Myocyte (in vitro differentiated cells): Measurements from ENCODE around the gene ACTN1. TPM values are rescaled to one million over a fixed set of nuclear protein-coding genes. Genes with fewer than 3 reads are reported as not detected.
"Not testable (repeated sequence)": the region's sequence is repeated elsewhere in the genome, so short reads cannot be mapped to it uniquely, and the experiment has no call there.

Experiments used
- DNase-seq: peaks from one replicate; pipeline ENCODE4 v3.0.0-alpha.2; 2012; ENCODE audit warnings: low read depth
- total RNA-seq: library from RNA; depleted of rRNA; stranded (reverse); fragments of >200 nt; gene quantifications from 2 replicates; pipeline ENCODE4 v1.2.3, GENCODE V29; 2014

Gene ACTN1
- total RNA-seq, 1 donor from 2014 or later: 188 TPM

- no peak for DNase-seq
Measured at GRCh38 chr14:68866991-68867533, 112.0 kb downstream of the ACTN1 start.

DNA sequence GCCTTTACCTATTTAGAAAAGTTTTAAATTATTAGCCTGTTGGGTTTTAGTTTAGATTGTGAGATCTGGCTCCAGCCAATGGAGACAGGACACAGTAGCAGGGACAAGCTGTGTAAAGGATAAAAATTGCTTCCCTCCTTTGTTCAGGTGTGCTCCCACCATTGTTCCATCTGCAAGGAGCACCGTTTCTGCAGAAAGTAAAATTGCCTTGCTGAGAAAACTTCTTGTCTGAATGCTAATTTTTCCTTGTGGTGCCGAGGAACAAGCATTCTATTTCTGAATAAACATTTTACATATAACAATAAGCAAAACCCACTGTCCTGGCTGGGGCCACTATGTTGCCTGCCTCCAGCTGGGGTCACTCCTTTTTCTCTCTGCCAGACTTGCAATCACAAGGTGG is 113.6 kb downstream of the ACTN1 start:
- no peak for DNase-seq

GRCh38 chr14:68864361-68864750 is 114.7 kb downstream of the ACTN1 start:
- no peak for DNase-seq

GRCh38 chr14:68863610-68864360 is 115.3 kb downstream of the ACTN1 start:
- no peak for DNase-seq

GRCh38 chr14:68862954-68863594 is 116.0 kb downstream of the ACTN1 start:
- peak; percentile 83 for DNase-seq

DNA sequence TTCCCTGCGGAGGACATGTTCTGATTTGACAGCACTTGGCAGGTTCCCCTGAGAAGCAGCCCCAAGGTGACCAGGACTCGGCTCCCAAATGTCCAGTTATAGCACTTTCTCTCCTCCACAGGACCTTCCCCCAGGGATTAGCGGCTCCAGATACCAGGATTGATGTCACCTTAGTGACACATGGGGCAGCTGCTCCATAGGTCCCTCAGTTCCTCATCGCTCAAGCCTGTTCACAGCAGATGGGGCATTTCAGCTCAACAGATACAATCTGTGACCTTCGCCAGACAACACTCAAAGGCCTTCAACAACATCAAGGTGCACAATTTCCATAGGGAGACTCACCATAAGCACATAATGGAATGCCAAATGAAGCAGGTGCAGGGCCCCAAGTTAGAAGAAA is 118.3 kb downstream of the ACTN1 start:
- no peak for DNase-seq

- no peak for DNase-seq
Measured at GRCh38 chr14:68857516-68858070, 121.5 kb downstream of the ACTN1 start.

GRCh38 chr14:68856572-68856971 is 122.5 kb downstream of the ACTN1 start:
- no peak for DNase-seq

- no peak for DNase-seq
Measured at GRCh38 chr14:68854421-68854820, 124.7 kb downstream of the ACTN1 start.

DNA sequence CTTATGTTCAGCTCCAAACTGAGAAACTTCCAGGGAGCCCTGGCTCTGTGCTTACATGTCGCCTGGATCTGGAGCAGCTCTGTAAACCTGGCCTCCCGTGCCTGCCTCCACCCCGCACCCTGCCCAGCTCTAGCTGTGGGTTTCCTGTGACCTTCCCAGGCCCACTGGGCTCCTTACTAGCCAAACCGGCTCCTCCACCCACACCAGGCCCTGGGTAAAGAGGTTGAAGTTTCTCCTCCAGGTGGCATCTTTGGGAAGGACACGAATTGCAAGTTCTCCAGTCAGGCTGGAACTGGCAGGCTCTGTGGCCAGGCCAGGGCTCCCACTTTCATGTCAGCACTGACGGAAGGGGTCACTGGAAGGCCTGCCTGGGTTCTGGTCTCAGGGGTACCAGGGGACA is 125.4 kb downstream of the ACTN1 start:
- no peak for DNase-seq

DNA sequence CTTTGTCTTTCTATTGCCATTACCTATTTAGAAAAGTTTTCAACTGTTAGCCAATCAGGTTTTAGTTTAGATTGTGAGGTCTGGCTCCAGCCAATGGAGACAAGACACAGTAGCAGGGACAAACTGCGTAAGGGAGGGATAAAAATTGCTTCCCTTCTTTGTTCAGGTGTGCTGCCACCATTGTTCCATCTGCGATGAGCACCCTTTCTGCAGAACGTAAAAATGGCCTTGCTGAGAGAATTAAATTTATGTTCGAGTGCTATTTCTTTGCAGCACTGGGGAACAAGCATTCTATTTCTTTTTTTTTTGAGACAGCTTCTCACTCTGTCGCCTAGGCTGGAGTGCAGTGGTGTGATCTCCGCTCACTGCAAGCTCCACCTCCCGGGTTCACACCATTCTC is 126.6 kb downstream of the ACTN1 start:
- DNase-seq: not testable (repeated sequence)

- no peak for DNase-seq
Measured at GRCh38 chr14:68851078-68851477, 128.0 kb downstream of the ACTN1 start.

GRCh38 chr14:68849416-68849815 is 129.7 kb downstream of the ACTN1 start:
- no peak for DNase-seq

GRCh38 chr14:68848253-68848652 is 130.8 kb downstream of the ACTN1 start:
- DNase-seq: no peak

DNA sequence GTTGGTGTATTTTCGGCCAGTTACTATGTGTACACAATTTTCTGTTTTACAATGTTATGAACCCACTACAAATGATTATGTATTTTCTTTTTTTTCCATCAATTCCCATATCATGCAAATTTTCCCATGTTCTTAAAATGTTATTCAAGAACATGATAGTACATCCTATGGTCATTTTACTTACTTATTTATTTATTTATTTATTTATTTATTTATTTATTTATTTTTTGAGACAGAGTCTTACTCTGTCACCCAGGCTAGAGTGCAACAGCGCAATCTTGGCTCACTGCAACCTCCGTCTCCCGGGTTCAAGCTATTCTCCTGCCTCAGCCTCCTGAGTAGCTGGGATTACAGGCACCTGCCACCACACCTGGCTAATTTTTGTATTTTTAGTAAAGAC is 131.5 kb downstream of the ACTN1 start:
- DNase-seq: not testable (repeated sequence)

GRCh38 chr14:68846466-68846865 is 132.6 kb downstream of the ACTN1 start:
- no peak for DNase-seq

DNA sequence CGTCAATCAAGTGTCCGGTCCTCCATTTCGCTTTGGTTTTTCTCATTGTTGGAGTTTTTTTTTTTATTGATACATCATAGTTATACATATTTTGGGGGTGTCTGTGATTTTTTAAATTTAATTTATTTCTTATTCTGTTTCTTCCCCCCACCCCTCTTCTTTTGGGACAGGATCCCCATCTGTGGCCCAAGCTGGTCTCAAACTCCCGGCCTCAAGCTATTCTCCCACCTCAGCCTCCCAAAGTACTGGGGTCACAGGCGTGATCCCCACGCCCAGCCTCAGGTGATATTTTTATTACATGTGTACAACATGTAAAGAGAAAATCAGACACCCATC is 134.9 kb downstream of the ACTN1 start:
- DNase-seq: no peak

DNA sequence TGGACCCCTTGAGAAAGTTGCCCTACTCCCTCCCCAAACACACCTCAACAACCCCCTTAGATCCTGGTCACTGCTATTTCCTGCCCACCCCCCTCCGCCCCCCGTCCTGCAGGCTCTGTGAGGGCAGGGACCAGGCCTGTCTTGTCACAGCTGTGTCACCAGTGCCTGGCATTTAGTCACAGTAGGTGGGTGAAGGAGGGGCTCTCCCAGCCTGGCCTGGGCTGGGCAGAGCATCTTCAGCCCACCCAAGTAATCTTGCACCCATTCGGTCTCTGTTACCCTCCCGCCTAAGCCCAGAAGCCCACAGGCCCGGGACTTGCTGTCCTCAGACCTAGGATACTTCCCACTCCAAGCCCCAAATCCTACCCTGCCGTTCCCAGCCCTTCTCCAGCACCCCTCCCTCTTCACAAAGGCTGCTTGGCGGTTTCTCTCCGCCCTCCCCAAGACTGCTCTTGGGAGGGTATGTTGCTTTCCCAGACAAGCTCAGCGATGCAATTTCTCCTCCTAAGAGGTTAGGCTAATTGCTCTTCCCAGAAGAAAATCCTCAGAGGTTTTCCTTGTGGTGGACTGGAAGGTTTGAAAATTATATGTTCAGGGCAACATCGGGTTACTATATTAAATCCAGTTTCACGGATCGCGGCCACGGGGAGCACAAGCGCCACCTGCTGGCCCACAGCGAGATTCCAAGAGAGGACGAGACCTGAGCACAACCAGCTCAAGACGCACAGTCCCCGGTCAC is 135.5 kb downstream of the ACTN1 start:
- DNase-seq: peak; percentile 79

GRCh38 chr14:68842298-68842697 is 136.8 kb downstream of the ACTN1 start:
- DNase-seq: no peak

DNA sequence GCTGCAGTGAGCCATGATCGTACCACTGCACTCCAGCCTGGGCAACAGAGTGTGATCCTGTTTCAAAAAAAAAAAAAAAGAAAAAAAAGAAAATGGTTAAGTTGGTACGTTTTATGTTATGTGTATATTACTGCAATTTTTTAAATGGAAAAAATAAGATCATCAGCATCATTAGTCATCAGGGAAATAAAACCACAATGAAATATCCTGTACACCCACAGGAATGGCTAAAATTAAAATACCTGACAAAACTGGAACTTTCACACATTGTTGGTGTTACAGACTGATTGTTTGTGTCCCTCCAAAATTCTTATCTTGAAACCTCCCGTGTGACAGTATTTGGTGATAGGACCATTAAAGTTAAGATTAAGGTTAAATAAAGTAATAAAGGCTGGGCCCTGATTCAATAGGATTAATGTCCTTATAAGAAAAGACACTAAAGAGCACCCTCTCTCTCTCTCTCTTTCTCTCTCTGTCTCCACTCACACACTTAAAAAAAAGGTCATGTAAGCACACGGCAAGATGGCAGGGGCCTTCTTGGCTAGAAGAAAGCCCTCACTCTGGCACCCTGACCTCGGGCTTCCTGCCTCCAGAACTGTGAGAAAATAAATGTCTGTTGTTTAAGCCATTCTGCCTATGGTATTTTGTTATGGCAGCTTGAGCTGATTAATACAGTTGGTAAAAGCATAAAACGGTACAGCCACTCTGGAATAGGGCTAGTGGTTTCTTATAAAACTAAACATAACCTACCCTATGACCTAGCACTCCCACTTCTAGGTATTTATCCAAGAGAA is 137.9 kb downstream of the ACTN1 start:
- DNase-seq: peak; percentile 29

GRCh38 chr14:68840454-68840853 is 138.6 kb downstream of the ACTN1 start:
- no peak for DNase-seq
